GM23338 (cell line): ENCODE data around the gene SAMD4A. TPM values are rescaled to one million over a fixed set of nuclear protein-coding genes. Genes with fewer than 3 reads are reported as not detected.

Experiments used
- ATAC-seq: fragments of 200-7000 bp; cut with Tn5 transposase; 3 replicates; pipeline ENCODE4 v1.9.1; 2020
- DNase-seq: peaks from one replicate; pipeline ENCODE4 v3.0.0-alpha.2; 2015; ENCODE audit warnings: low spot score
- H2AFZ ChIP-seq: fragments of 200-600 bp; sonication (generic); 2 replicates; pipeline ENCODE4 v1.8.0; 2016; ENCODE audit warnings: antibody characterized with exemption, mild to moderate bottlenecking, moderate library complexity
- H3F3A ChIP-seq: fragments of 200-600 bp; sonication (generic); replicated peaks from 2 replicates; pipeline ENCODE4 v1.8.0; 2017; ENCODE audit warnings: antibody characterized with exemption, mixed run types, low read depth
- H3K27ac ChIP-seq: fragments of 200-600 bp; sonication (generic); 2 replicates; pipeline ENCODE4 v1.6.1; 2016; ENCODE audit warnings: low read depth
- H3K27me3 ChIP-seq: fragments of 200-600 bp; sonication (generic); 2 replicates; pipeline ENCODE4 v1.8.0; 2016; ENCODE audit warnings: mild to moderate bottlenecking, mixed run types, moderate library complexity; ENCODE audit not compliant: insufficient read depth
- H3K36me3 ChIP-seq: fragments of 200-600 bp; sonication (generic); 2 replicates; pipeline ENCODE4 v1.8.0; 2016; ENCODE audit warnings: mild to moderate bottlenecking; ENCODE audit not compliant: insufficient read depth
- H3K4me1 ChIP-seq: fragments of 200-600 bp; sonication (generic); 2 replicates; pipeline ENCODE4 v1.8.0; 2016; ENCODE audit warnings: mild to moderate bottlenecking, moderate library complexity; ENCODE audit not compliant: insufficient read depth
- H3K4me2 ChIP-seq: fragments of 200-600 bp; sonication (generic); 2 replicates; pipeline ENCODE4 v1.7.1; 2017; ENCODE audit warnings: mixed run types
- H3K4me3 ChIP-seq: fragments of 200-600 bp; sonication (generic); 2 replicates; pipeline ENCODE4 v1.6.1; 2016; ENCODE audit warnings: mixed run types
- H3K79me2 ChIP-seq: fragments of 200-600 bp; sonication (generic); replicated peaks from 2 replicates; pipeline ENCODE4 v1.8.0; 2017; ENCODE audit warnings: mild to moderate bottlenecking; ENCODE audit not compliant: insufficient read depth
- H3K9me2 ChIP-seq: fragments of 200-600 bp; sonication (generic); 2 replicates; pipeline ENCODE4 v1.8.0; 2017; ENCODE audit not compliant: insufficient read depth
- H4K20me1 ChIP-seq: fragments of 200-600 bp; sonication (generic); replicated peaks from 2 replicates; pipeline ENCODE4 v1.8.0; 2017; ENCODE audit warnings: mild to moderate bottlenecking; ENCODE audit not compliant: insufficient read depth
- H3K27ac Mint-ChIP-seq: 2 replicates; pipeline ENCODE4 v1.8.0; 2020; ENCODE audit warnings: inconsistent platforms, mild to moderate bottlenecking, moderate library complexity, mixed read lengths
- H3K27me3 Mint-ChIP-seq: 3 replicates; pipeline ENCODE4 v1.8.0; 2022; ENCODE audit warnings: low read depth, mild to moderate bottlenecking, moderate library complexity, mixed read lengths, inconsistent platforms; ENCODE audit not compliant: insufficient read depth, poor library complexity
- H3K36me3 Mint-ChIP-seq: 3 replicates; pipeline ENCODE4 v1.8.0; 2021; ENCODE audit warnings: low read depth, mild to moderate bottlenecking, inconsistent platforms, moderate library complexity, mixed read lengths
- H3K4me1 Mint-ChIP-seq: 3 replicates; pipeline ENCODE4 v1.8.0; 2020; ENCODE audit warnings: mild to moderate bottlenecking, inconsistent platforms, mixed read lengths
- H3K4me3 Mint-ChIP-seq: 3 replicates; pipeline ENCODE4 v1.8.0; 2021; ENCODE audit warnings: moderate library complexity, mild to moderate bottlenecking, inconsistent platforms, mixed read lengths
- H3K9me3 Mint-ChIP-seq: 3 replicates; pipeline ENCODE4 v1.8.0; 2020; ENCODE audit warnings: moderate library complexity, mild to moderate bottlenecking, inconsistent platforms, mixed read lengths
- CREB1 ChIP-seq: fragments of 250-450 bp; sonication (Bioruptor Pico); IDR thresholded peaks from 2 replicates; pipeline ENCODE4 v1.5.0; 2020; ENCODE audit warnings: low read depth, mild to moderate bottlenecking, moderate library complexity
- ETS1 ChIP-seq: IDR thresholded peaks from 2 replicates; pipeline ENCODE4 v1.6.1; 2016; ENCODE audit warnings: antibody characterized with exemption
- POLR2AphosphoS5 ChIP-seq: IDR thresholded peaks from 2 replicates; pipeline ENCODE4 v1.6.1; 2016; ENCODE audit warnings: antibody characterized with exemption, low read depth
- ZNF331 ChIP-seq: fragments of 250-450 bp; sonication (Bioruptor Pico); IDR thresholded peaks from 2 replicates; pipeline ENCODE4 v1.5.0; 2020; ENCODE audit warnings: low read depth, mild to moderate bottlenecking, moderate library complexity
- ZNF462 ChIP-seq: fragments of 250-450 bp; sonication (Bioruptor Pico); IDR thresholded peaks from 2 replicates; pipeline ENCODE4 v1.5.0; 2020; ENCODE audit warnings: mild to moderate bottlenecking, moderate library complexity
- polyA plus RNA-seq: library from polyadenylated mRNA; unstranded; fragments of >200 nt; fragmentation: Nextera tagmentation; extraction: Ambion mirVana; gene quantifications from 2 replicates; pipeline ENCODE4 v1.2.1, GENCODE V29; 2016
- total RNA-seq: library from RNA; depleted of rRNA; stranded (reverse); fragments of >200 nt; shearing (Covaris generic); gene quantifications from 2 replicates; pipeline ENCODE4 v1.2.3, GENCODE V29; 2014

SAMD4A gene
- total and polyA plus RNA-seq, 2 experiments from 2014 or later: 1.6 to 6.9 TPM

- Histone ChIP-seq H3K36me3 (no peaks in the 10 kb centered on the region), H3K79me2 (no peaks in the 10 kb centered on the region), H2AFZ (no peak overlapping the region), H3K27ac (no peak overlapping the region), H4K20me1 (no peaks in the 10 kb centered on the region), H3K9me2 (no peaks in the 10 kb centered on the region), H3K4me2 (no peak overlapping the region), H3K4me1 (no peaks in the 10 kb centered on the region), H3K27me3 (no peaks in the 10 kb centered on the region), H3F3A (no peaks in the 10 kb centered on the region), H3K4me3 (no peak overlapping the region)
- ATAC-seq: no peak
- no peaks in the 10 kb centered on the region; the same call in 2 of the 3 replicates for H3K9me3 Mint-ChIP-seq
- DNase-seq: no peak
- peaks cover 10% of the 10 kb centered on the region for H3K27me3 Mint-ChIP-seq
- no peak overlapping the region for H3K4me3 Mint-ChIP-seq
- no peaks in the 10 kb centered on the region; the same call in 2 of the 3 replicates for H3K36me3 Mint-ChIP-seq
- no peak overlapping the region for H3K27ac Mint-ChIP-seq
- TF ChIP-seq ETS1 (no peak), ZNF331 (CRISPR knock-in tag) (no peak), POLR2AphosphoS5 (no peak), CREB1 (no peak), ZNF462 (CRISPR knock-in tag) (no peak)
- H3K4me1 Mint-ChIP-seq: peaks cover 3% of the 10 kb centered on the region; the same call in 1 of the 3 replicates
These were observed 196.8 kb downstream of the SAMD4A start for GRCh38 chr14:54763761-54764160.
